ENCODE results near the gene NUDT14.

Gene NUDT14

DNA sequence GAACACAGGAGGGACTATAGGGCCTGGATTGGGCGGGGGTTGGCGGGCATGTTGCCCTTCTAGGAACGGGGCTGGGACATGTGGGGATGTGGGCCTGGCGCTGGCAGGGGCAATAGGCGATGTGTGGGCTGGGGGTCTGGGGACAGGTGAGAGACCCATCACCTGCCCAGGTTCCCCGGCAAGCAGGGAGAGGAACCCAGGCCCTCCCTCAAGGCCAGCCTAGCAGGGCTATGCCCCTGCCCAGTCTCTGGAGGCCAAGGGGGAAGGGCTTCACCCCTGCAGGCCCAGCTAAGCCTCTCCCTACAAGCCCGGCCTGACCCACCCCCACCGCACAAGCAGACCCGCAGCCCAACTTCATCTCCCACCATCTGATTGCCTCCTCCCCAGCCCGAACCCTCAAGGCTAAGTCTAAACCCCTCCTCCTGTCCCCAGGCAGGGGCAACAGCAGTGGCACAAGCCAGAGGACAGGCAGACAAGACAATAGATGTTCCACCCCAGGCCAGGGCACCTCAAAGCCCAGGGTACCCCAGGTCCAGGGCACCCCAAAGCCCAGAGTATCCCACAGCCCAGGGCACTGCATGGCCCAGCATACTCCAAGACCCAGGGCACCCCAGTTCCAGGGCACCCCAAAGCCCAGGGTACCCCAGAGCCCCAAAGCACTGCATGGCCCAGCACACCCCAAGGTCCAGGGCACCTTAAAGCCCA, 19.0 kb downstream of the NUDT14 start:
- Mint-ChIP-seq H3K9me3 (no peaks in the 10 kb centered on the region), H3K4me3 (no peak overlapping the region), H3K27ac (no peak overlapping the region), H3K27me3 (ENCODE audit: low read depth) (peaks cover 12% of the 10 kb centered on the region), H3K4me1 (peaks cover 10% of the 10 kb centered on the region), H3K36me3 (ENCODE audit: low read depth) (no peaks in the 10 kb centered on the region)
- TF ChIP-seq, protein P1, sequence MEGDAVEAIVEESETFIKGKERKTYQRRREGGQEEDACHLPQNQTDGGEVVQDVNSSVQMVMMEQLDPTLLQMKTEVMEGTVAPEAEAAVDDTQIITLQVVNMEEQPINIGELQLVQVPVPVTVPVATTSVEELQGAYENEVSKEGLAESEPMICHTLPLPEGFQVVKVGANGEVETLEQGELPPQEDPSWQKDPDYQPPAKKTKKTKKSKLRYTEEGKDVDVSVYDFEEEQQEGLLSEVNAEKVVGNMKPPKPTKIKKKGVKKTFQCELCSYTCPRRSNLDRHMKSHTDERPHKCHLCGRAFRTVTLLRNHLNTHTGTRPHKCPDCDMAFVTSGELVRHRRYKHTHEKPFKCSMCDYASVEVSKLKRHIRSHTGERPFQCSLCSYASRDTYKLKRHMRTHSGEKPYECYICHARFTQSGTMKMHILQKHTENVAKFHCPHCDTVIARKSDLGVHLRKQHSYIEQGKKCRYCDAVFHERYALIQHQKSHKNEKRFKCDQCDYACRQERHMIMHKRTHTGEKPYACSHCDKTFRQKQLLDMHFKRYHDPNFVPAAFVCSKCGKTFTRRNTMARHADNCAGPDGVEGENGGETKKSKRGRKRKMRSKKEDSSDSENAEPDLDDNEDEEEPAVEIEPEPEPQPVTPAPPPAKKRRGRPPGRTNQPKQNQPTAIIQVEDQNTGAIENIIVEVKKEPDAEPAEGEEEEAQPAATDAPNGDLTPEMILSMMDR (IDR thresholded peaks at IDR 0.05; ENCODE audit: unreplicated experiment in 3 of 3): no peak

DNA sequence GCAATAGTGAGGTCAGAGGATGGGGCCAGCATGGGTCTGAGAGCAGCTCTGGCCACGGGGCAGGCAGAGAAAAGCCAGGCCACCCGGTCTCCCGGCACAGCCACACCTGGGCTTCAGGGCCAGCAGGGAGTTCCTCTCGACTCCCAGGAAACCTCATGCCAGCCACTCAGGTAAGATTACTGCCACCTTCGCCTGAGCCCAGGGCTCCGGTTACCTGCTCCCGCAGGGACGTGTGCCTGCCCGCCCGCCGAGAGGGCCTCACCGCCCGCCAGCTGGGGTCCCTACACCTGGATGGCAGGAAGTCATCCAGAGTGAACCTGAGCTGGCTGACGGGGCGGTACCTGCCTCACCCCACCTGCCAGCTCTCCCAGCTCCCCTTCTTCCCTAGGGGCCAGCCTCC, 19.8 kb downstream of the NUDT14 start:
- peaks cover 5% of the 10 kb centered on the region for H3K27me3 Mint-ChIP-seq (ENCODE audit: low read depth)
- peaks cover 5% of the 10 kb centered on the region for H3K4me1 Mint-ChIP-seq
- H3K4me3 Mint-ChIP-seq: no peak overlapping the region
- H3K9me3 Mint-ChIP-seq: no peaks in the 10 kb centered on the region
- TF ChIP-seq, protein P1 (IDR thresholded peaks at IDR 0.05; ENCODE audit: unreplicated experiment in 3 of 3): no peak
- no peak overlapping the region for H3K27ac Mint-ChIP-seq
- H3K36me3 Mint-ChIP-seq (ENCODE audit: low read depth): no peaks in the 10 kb centered on the region

DNA sequence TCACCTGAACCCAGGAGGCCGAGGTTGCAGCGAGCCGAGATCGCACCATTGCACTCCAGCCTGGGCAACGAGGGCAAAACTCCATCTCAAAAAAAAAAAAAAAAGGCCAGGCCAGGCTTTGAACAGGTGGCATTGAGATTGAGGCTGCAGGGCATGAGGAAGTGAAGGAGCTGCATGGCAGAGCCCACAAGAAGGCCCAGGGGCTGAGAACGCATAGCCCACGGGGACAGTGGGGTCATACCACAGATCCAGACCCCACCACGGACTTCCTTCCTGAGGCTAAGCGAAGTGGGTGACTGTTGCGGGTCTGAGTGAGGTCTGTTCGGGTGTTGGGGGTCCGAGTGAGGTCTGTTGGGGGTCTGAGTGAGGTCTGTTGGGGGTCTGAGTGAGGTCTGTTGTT, 20.3 kb downstream of the NUDT14 start:
- H3K27ac Mint-ChIP-seq: no peak overlapping the region
- no peak overlapping the region for H3K4me3 Mint-ChIP-seq
- peaks cover 5% of the 10 kb centered on the region for H3K27me3 Mint-ChIP-seq (ENCODE audit: low read depth)
- no peaks in the 10 kb centered on the region for H3K9me3 Mint-ChIP-seq
- TF ChIP-seq, protein P1 (IDR thresholded peaks at IDR 0.05; ENCODE audit: unreplicated experiment in 3 of 3): no peak
- peaks cover 5% of the 10 kb centered on the region for H3K4me1 Mint-ChIP-seq
- no peaks in the 10 kb centered on the region for H3K36me3 Mint-ChIP-seq (ENCODE audit: low read depth)

DNA sequence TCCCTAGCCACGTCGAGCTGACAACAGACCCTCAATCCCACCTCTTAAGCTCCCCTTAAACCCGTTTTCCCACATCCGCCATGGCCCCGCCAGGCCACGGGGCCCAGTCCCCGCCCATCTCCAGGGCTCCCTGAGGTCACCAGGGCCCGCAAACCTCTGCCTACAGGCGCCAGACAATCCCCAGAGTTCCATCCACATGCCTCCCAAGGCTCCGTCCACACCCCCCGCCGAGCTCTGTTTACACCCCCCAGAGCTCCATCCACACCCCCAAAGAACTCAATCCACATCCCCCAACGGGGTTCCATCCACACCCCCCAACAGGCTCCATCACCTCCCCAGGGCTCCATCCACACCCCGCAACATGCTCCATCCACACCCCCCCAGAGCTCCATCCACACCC, 21.8 kb downstream of the NUDT14 start:
- Mint-ChIP-seq H3K4me3 (no peak overlapping the region), H3K27ac (no peak overlapping the region), H3K9me3 (no peaks in the 10 kb centered on the region), H3K27me3 (ENCODE audit: low read depth) (no peaks in the 10 kb centered on the region), H3K4me1 (no peaks in the 10 kb centered on the region), H3K36me3 (ENCODE audit: low read depth) (no peaks in the 10 kb centered on the region)
- TF ChIP-seq, protein P1 (IDR thresholded peaks at IDR 0.05; ENCODE audit: unreplicated experiment in 3 of 3): no peak

DNA sequence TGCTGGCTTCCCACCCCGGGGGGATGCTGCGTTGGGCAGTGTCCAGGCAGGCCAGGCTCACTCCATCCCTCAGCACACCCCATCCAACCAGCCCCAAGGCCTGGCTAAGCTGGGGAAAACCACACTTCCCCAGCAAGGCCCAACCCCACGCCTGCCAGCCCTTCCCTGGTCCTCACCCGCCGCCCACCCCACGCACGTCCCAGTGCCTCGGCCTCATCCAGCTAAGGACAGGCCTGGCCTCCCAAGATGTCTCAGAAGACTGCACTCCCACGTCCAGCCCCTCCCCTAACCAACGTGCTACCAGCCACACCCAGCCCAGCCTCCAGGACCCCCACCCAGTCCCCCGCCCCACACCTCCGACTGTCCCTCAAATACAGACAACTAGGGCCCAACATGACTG, 22.3 kb downstream of the NUDT14 start:
- no peaks in the 10 kb centered on the region for H3K36me3 Mint-ChIP-seq (ENCODE audit: low read depth)
- H3K4me3 Mint-ChIP-seq: no peak overlapping the region
- H3K9me3 Mint-ChIP-seq: no peaks in the 10 kb centered on the region
- H3K4me1 Mint-ChIP-seq: no peaks in the 10 kb centered on the region
- H3K27ac Mint-ChIP-seq: no peak overlapping the region
- no peaks in the 10 kb centered on the region for H3K27me3 Mint-ChIP-seq (ENCODE audit: low read depth)
- TF ChIP-seq, protein P1 (IDR thresholded peaks at IDR 0.05; ENCODE audit: unreplicated experiment in 3 of 3): no peak

DNA sequence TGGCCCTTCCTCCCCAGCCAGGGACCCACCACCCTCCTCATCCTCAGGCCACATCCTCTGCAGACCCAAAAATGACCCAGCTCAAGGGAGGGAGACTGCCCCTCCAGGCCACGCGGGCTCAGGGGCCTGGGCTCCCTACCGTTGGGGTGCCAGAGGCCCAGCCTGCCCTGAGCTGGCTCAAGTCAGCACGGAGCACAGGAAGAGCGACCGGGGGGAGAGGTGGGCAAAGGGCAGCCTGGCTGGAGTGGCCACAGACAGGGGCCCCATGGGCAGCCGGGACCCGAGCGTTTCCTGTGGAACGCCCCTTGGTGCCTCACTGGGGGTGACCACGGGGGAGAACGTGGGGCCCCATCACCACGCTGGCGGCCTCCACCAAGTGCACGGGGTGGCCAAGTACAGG, 23.2 kb downstream of the NUDT14 start:
- TF ChIP-seq, protein P1 (IDR thresholded peaks at IDR 0.05; ENCODE audit: unreplicated experiment in 3 of 3): no peak
- Mint-ChIP-seq H3K9me3 (no peaks in the 10 kb centered on the region), H3K27me3 (ENCODE audit: low read depth) (no peaks in the 10 kb centered on the region), H3K36me3 (ENCODE audit: low read depth) (no peaks in the 10 kb centered on the region), H3K4me3 (no peak overlapping the region), H3K27ac (no peak overlapping the region), H3K4me1 (no peaks in the 10 kb centered on the region)

All from nephron (organoid).